GM12878 (cell line): ENCODE measurements around the gene CDH18. TPM values are rescaled to one million over a fixed set of nuclear protein-coding genes. Genes with fewer than 3 reads are reported as not detected.

Experiments
- ATAC-seq: fragments of 200-7000 bp; cut with Tn5 transposase; 3 replicates; pipeline ENCODE4 v1.9.1; 2020; ENCODE audit warnings: mild to moderate bottlenecking, moderate library complexity
- BruUV-seq: library from RNA; stranded (reverse); fragments of 400-500 nt; replicated peaks from 2 replicates; lab custom pipeline; 2021; lab: Mats Ljungman, UMichigan
- CTCF ChIA-PET: fragments of 300-600 bp; sonication (Branson Sonifier 250); formaldehyde crosslinking; extraction: SDS; loops from one replicate; lab custom pipeline; 2021; ENCODE audit warnings: inconsistent platforms; lab: Yijun Ruan, JAX
- POLR2A ChIA-PET: fragments of 350-600 bp; formaldehyde crosslinking; extraction: SDS; loops from one replicate; lab custom pipeline; 2021; ENCODE audit warnings: inconsistent platforms; lab: Charles Lee
- RAD21 ChIA-PET: fragments of 300-600 bp; sonication (Branson Sonifier 250); formaldehyde crosslinking; loops from one replicate; lab custom pipeline; 2023; ENCODE audit warnings: antibody characterized with exemption; ENCODE audit not compliant: unreplicated experiment; lab: Charles Lee
- SMC1A ChIA-PET: fragments of 300-600 bp; sonication (Branson Sonifier 250); formaldehyde crosslinking; loops from one replicate; lab custom pipeline; 2023; ENCODE audit not compliant: unreplicated experiment, uncharacterized antibody; lab: Charles Lee
- DNase-seq: peaks from one replicate; pipeline ENCODE4 v3.0.0-alpha.2; 2011; ENCODE audit warnings: low read depth, low spot score
- FAIRE-seq: peaks from 3 replicates; lab custom pipeline; 2011; peaks lifted over from hg19 to GRCh38; lab: Jason Lieb, UNC
- H2AFZ ChIP-seq: 2 replicates; pipeline ENCODE4 v1.6.0; 2011; ENCODE audit warnings: low read depth, low read length, control low read depth; ENCODE audit not compliant: control insufficient read depth
- H3K27ac ChIP-seq: 2 replicates; pipeline ENCODE4 v1.5.1; 2011; ENCODE audit warnings: control low read depth; ENCODE audit not compliant: control insufficient read depth, insufficient read depth
- H3K27me3 ChIP-seq, 2 experiments: replicated peaks in 1 of 2; 2 replicates each; pipeline versions ENCODE4 v1.6.0 to v1.6.1; 2011; ENCODE audit warnings: low read length in 1 of 2; ENCODE audit not compliant: control insufficient read depth in 2 of 2, insufficient read depth in 2 of 2
- H3K36me3 ChIP-seq, 2 experiments: 2 replicates each; pipeline ENCODE4 v1.5.1; 2011; ENCODE audit warnings: low read length in 1 of 2; ENCODE audit not compliant: control insufficient read depth in 2 of 2, insufficient read depth in 2 of 2
- H3K4me1 ChIP-seq: 2 replicates; pipeline ENCODE4 v1.6.1; 2011; ENCODE audit warnings: mild to moderate bottlenecking, low read length, moderate library complexity, mixed read lengths; ENCODE audit not compliant: control insufficient read depth, insufficient read depth
- H3K4me2 ChIP-seq: 2 replicates; pipeline ENCODE4 v1.6.0; 2011; ENCODE audit warnings: control low read depth; ENCODE audit not compliant: control insufficient read depth, insufficient read depth
- H3K4me3 ChIP-seq: fragments of 200-600 bp; sonication (generic); 2 replicates; pipeline ENCODE4 v1.5.1; 2016
- H3K79me2 ChIP-seq: 2 replicates; pipeline ENCODE4 v1.6.0; 2011; ENCODE audit warnings: low read length; ENCODE audit not compliant: control insufficient read depth, insufficient read depth
- H3K9ac ChIP-seq: 2 replicates; pipeline ENCODE4 v1.8.0; 2011; ENCODE audit warnings: low read length, control low read depth, mixed read lengths; ENCODE audit not compliant: control insufficient read depth, insufficient read depth
- H3K9me3 ChIP-seq: replicated peaks from 3 replicates; pipeline ENCODE4 v1.5.1; 2011; ENCODE audit warnings: mild to moderate bottlenecking, low read length; ENCODE audit not compliant: control insufficient read depth, insufficient read depth
- H4K20me1 ChIP-seq: 2 replicates; pipeline ENCODE4 v1.6.0; 2011; ENCODE audit not compliant: control insufficient read depth, insufficient read depth
- ASH2L ChIP-seq: fragments of 300-600, 200-600 bp; sonication (generic); IDR thresholded peaks from 2 replicates; pipeline ENCODE4 v1.6.1; 2017; ENCODE audit warnings: low read depth, mild to moderate bottlenecking, borderline replicate concordance
- ATF3 ChIP-seq: IDR thresholded peaks from 2 replicates; pipeline ENCODE4 v1.6.1; 2011; ENCODE audit warnings: low read depth, mild to moderate bottlenecking, low read length, moderate library complexity, borderline replicate concordance; ENCODE audit errors: extremely low read depth
- CTCF ChIP-seq, 3 experiments: IDR thresholded peaks in 2 of 3; conservative IDR thresholded peaks in 1 of 3; 2 replicates each; pipeline ENCODE4 v1.5.1; 2011; ENCODE audit warnings: low read depth in 3 of 3, low read length in 3 of 3, mild to moderate bottlenecking in 3 of 3, control low read depth in 2 of 3, moderate library complexity in 2 of 3, inconsistent platforms in 1 of 3, mixed read lengths in 1 of 3; ENCODE audit not compliant: control insufficient read depth in 2 of 3, insufficient read depth in 1 of 3; ENCODE audit errors: extremely low read depth in 1 of 3
- E4F1 ChIP-seq: fragments of 450-650 bp; IDR thresholded peaks from 2 replicates; pipeline ENCODE4 v1.6.1; 2018; ENCODE audit warnings: borderline replicate concordance, mild to moderate bottlenecking; ENCODE audit not compliant: partially characterized antibody
- IKZF1 ChIP-seq: fragments of 450-650 bp; conservative IDR thresholded peaks from 2 replicates; pipeline ENCODE4 v1.6.1; 2017; ENCODE audit warnings: antibody characterized with exemption, mild to moderate bottlenecking
- SMARCA5 ChIP-seq: fragments of 450-650 bp; IDR thresholded peaks from 2 replicates; pipeline ENCODE4 v1.6.1; 2017; ENCODE audit warnings: mild to moderate bottlenecking
- SREBF1 ChIP-seq: IDR thresholded peaks from 2 replicates; pipeline ENCODE4 v1.6.1; 2012; ENCODE audit warnings: mild to moderate bottlenecking, low read length
- SREBF2 ChIP-seq: IDR thresholded peaks from 2 replicates; pipeline ENCODE4 v1.6.1; 2012; ENCODE audit warnings: mild to moderate bottlenecking, low read length
- STAT3 ChIP-seq: IDR thresholded peaks from 2 replicates; pipeline ENCODE4 v1.6.1; 2011; ENCODE audit warnings: low read depth, low read length, improper control_type of control experiment
- SUZ12 ChIP-seq: fragments of 200-600 bp; sonication (generic); IDR thresholded peaks from one replicate; pipeline ENCODE4 v1.6.1; 2018; ENCODE audit warnings: antibody characterized with exemption, mild to moderate bottlenecking; ENCODE audit not compliant: unreplicated experiment
- YBX1 ChIP-seq: fragments of 450-650 bp; IDR thresholded peaks from 2 replicates; pipeline ENCODE4 v1.6.1; 2016; ENCODE audit warnings: antibody characterized with exemption
- ZNF217 ChIP-seq: fragments of 450-650 bp; IDR thresholded peaks from 2 replicates; pipeline ENCODE4 v1.6.1; 2017; ENCODE audit warnings: antibody characterized with exemption, mild to moderate bottlenecking
- WGBS: methylation state at CpG from one replicate; pipeline ENCODE4 v1.1.6; 2016; ENCODE audit warnings: low lambda C conversion rate; ENCODE audit not compliant: insufficient replicate concordance, insufficient coverage; ENCODE audit errors: missing lambda C conversion rate; 5-methylcytosine and 5-hydroxymethylcytosine counted together
- in situ Hi-C: fragments of 300-500 bp; cut with MboI; formaldehyde crosslinking; loops from 9 replicates; pipeline ENCODE4 v1.14.3; 2018; ENCODE audit warnings: mixed read lengths
- intact Hi-C: fragments of 100-400 bp; cut with micrococcal nuclease; formaldehyde crosslinking; loops from one replicate; pipeline ENCODE4 v1.14.2; 2022; ENCODE audit not compliant: unreplicated experiment
- polyA plus RNA-seq, 11 experiments: library from polyadenylated mRNA; depleted of rRNA in 4 of 11; unstranded in 6 of 11; stranded (reverse) in 5 of 11; fragments of >200 nt; fragmentation: Nextera tagmentation in 4 of 11; fragmentation: Illumina TruSeq in 1 of 11; extraction: Ambion mirVana in 4 of 11; extraction: Trizol in 1 of 11; gene quantifications; 1 replicate in 1 of 11; 2 replicates in 10 of 11; pipeline versions ENCODE4 v1.2.1 to v1.2.3, GENCODE V29; 2011 to 2016; ENCODE audit warnings: inconsistent platforms in 2 of 11, missing spikeins in 2 of 11, low read depth in 1 of 11
- total RNA-seq, 4 experiments: library from RNA; depleted of rRNA in 3 of 4; stranded (reverse); fragments of >200 nt in 3 of 4; fragmentation: Illumina TruSeq in 1 of 4; extraction: Trizol in 1 of 4; gene quantifications; 2 replicates each; pipeline versions ENCODE4 v1.2.1 to v1.2.3, GENCODE V29; 2013 to 2021
- TF ChIP-seq, protein P1 (sequence below): fragments of 450-650 bp; IDR thresholded peaks from 2 replicates; pipeline ENCODE4 v1.6.1; 2016; ENCODE audit warnings: mild to moderate bottlenecking
- TF ChIP-seq, protein P2 (sequence below): IDR thresholded peaks from 2 replicates; pipeline ENCODE4 v1.6.1; 2011; ENCODE audit warnings: borderline replicate concordance, low read depth, mild to moderate bottlenecking, moderate library complexity, low read length; ENCODE audit not compliant: insufficient read depth, poor library complexity, severe bottlenecking

Gene CDH18
- total and polyA plus RNA-seq, 10 of the 15 experiments (the other 5 are each of a cell fraction or from before 2014, with no cell fraction given), result 0.41 TPM; not detected in 9

GRCh38 chr5:20020247-20020646, 32.2 kb upstream of the CDH18 start (continued):
- TF ChIP-seq CTCF (IDR thresholded peaks at IDR 0.05 in 2 of 3, conservative IDR thresholded peaks at IDR 0.05 in 1 of 3; ENCODE audit: control insufficient read depth in 2 of 3, extremely low read depth in 1 of 3, insufficient read depth in 1 of 3, low read depth in 3 of 3, low read length in 3 of 3), result no peak
- no peak for TF ChIP-seq E4F1
- TF ChIP-seq IKZF1, result no peak
- TF ChIP-seq STAT3, result no peak
- TF ChIP-seq ZNF217, result no peak
- TF ChIP-seq, protein P1, sequence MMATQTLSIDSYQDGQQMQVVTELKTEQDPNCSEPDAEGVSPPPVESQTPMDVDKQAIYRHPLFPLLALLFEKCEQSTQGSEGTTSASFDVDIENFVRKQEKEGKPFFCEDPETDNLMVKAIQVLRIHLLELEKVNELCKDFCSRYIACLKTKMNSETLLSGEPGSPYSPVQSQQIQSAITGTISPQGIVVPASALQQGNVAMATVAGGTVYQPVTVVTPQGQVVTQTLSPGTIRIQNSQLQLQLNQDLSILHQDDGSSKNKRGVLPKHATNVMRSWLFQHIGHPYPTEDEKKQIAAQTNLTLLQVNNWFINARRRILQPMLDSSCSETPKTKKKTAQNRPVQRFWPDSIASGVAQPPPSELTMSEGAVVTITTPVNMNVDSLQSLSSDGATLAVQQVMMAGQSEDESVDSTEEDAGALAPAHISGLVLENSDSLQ, result no peak
- TF ChIP-seq SMARCA5, result no peak

DNA sequence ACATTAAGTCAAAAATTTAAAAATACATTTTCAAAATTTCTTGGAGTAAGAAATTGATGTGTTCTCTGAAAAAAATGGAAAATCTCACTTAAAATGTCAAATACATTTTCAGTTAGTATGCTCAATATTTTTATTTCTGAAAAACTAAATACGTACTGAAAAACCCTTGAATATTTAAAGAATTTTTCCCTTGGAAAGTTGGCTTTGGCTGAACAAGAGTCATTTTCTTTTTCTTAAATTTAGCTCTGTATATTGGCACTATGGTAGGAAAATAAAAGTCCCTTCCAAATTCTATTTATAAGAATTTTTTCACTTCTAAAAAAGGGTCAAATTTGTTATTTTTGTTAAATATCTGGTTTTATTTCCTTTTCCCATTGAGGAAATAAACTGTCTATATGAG, 29.0 kb upstream of the CDH18 start:
- no peak overlapping the region for H3K4me3 ChIP-seq
- ChIA-PET SMC1A (no interaction called here), CTCF (no interaction called here), RAD21 (no interaction called here), POLR2A (no interaction called here)
- no peaks in the 10 kb centered on the region for H4K20me1 ChIP-seq
- intact Hi-C loops, result no loop called here
- no peaks in the 10 kb centered on the region for H3K79me2 ChIP-seq
- DNase-seq, result no peak
- no peaks in the 10 kb centered on the region for H3K9me3 ChIP-seq
- H3K36me3 ChIP-seq, result no peaks in the 10 kb centered on the region
- H3K9ac ChIP-seq, result no peak overlapping the region
- no peak for FAIRE-seq
- ATAC-seq, result no peak
- 0% methylated on average over 1 of the region's 1 CpG for WGBS
- no peak overlapping the region for H2AFZ ChIP-seq
- no peaks in the 10 kb centered on the region for H3K4me1 ChIP-seq
- H3K27me3 ChIP-seq, result no peaks in the 10 kb centered on the region
- no peak overlapping the region for H3K27ac ChIP-seq
- in situ Hi-C loops, result no loop called here
- no peak overlapping the region for H3K4me2 ChIP-seq
- no TSS peak for BruUV-seq
- TF ChIP-seq IKZF1 (no peak), ATF3 (no peak), SUZ12 (no peak), SREBF1 (no peak), SREBF2 (no peak), YBX1 (no peak), ASH2L (no peak)
- TF ChIP-seq, protein P2, sequence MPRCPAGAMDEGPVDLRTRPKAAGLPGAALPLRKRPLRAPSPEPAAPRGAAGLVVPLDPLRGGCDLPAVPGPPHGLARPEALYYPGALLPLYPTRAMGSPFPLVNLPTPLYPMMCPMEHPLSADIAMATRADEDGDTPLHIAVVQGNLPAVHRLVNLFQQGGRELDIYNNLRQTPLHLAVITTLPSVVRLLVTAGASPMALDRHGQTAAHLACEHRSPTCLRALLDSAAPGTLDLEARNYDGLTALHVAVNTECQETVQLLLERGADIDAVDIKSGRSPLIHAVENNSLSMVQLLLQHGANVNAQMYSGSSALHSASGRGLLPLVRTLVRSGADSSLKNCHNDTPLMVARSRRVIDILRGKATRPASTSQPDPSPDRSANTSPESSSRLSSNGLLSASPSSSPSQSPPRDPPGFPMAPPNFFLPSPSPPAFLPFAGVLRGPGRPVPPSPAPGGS, result no peak
